ENCODE results near the gene SDK1. TPM values are rescaled to one million over a fixed set of nuclear protein-coding genes. Genes with fewer than 3 reads are reported as not detected.

The SDK1 gene
- total RNA-seq, 1 donor from 2014 or later = 37.6 TPM

- peaks cover 6% of the 10 kb centered on the region for H3K9me3 Mint-ChIP-seq (ENCODE audit: low read depth)
- TF ChIP-seq CTCF (IDR thresholded peaks at IDR 0.05; ENCODE audit: unreplicated experiment) = no peak
- no peak for DNase-seq (ENCODE audit: low spot score, unreplicated experiment)
- no peaks in the 10 kb centered on the region for H3K27me3 Mint-ChIP-seq
- H3K36me3 Mint-ChIP-seq (ENCODE audit: insufficient read depth) = peaks cover 5% of the 10 kb centered on the region
- no peak overlapping the region for H3K4me3 Mint-ChIP-seq (ENCODE audit: low read depth)
- no peak overlapping the region for H3K27ac Mint-ChIP-seq
- H3K4me1 Mint-ChIP-seq (ENCODE audit: low read depth) = peaks cover 7% of the 10 kb centered on the region
Observed at GRCh38 chr7:3481435-3481834, 180.4 kb downstream of the SDK1 start.

- Mint-ChIP-seq H3K36me3 (ENCODE audit: insufficient read depth) (peaks cover 5% of the 10 kb centered on the region), H3K4me3 (ENCODE audit: low read depth) (no peak overlapping the region), H3K27me3 (no peaks in the 10 kb centered on the region), H3K27ac (no peak overlapping the region), H3K4me1 (ENCODE audit: low read depth) (peaks cover 7% of the 10 kb centered on the region), H3K9me3 (ENCODE audit: low read depth) (peaks cover 6% of the 10 kb centered on the region)
- DNase-seq (ENCODE audit: low spot score, unreplicated experiment) = no peak
- TF ChIP-seq CTCF (IDR thresholded peaks at IDR 0.05; ENCODE audit: unreplicated experiment) = peak; percentile 72
Observed at GRCh38 chr7:3482147-3482921, 181.3 kb downstream of the SDK1 start.

GRCh38 chr7:3486841-3487240 lies 185.8 kb downstream of the SDK1 start:
- no peak for DNase-seq (ENCODE audit: low spot score, unreplicated experiment)
- no peak for TF ChIP-seq CTCF (IDR thresholded peaks at IDR 0.05; ENCODE audit: unreplicated experiment)
- Mint-ChIP-seq H3K27me3 (no peaks in the 10 kb centered on the region), H3K36me3 (ENCODE audit: insufficient read depth) (peaks cover 3% of the 10 kb centered on the region), H3K9me3 (ENCODE audit: low read depth) (peaks cover 10% of the 10 kb centered on the region), H3K4me3 (ENCODE audit: low read depth) (no peak overlapping the region), H3K4me1 (ENCODE audit: low read depth) (peaks cover 7% of the 10 kb centered on the region), H3K27ac (no peak overlapping the region)

GRCh38 chr7:3488829-3489228 lies 187.8 kb downstream of the SDK1 start:
- peaks cover 10% of the 10 kb centered on the region for H3K9me3 Mint-ChIP-seq (ENCODE audit: low read depth)
- H3K36me3 Mint-ChIP-seq (ENCODE audit: insufficient read depth) = peaks cover 3% of the 10 kb centered on the region
- H3K27me3 Mint-ChIP-seq = no peaks in the 10 kb centered on the region
- H3K4me1 Mint-ChIP-seq (ENCODE audit: low read depth) = peaks cover 7% of the 10 kb centered on the region
- no peak overlapping the region for H3K27ac Mint-ChIP-seq
- no peak for TF ChIP-seq CTCF (IDR thresholded peaks at IDR 0.05; ENCODE audit: unreplicated experiment)
- no peak overlapping the region for H3K4me3 Mint-ChIP-seq (ENCODE audit: low read depth)
- no peak for DNase-seq (ENCODE audit: low spot score, unreplicated experiment)

GRCh38 chr7:3493499-3493898 lies 192.4 kb downstream of the SDK1 start:
- no peak for DNase-seq (ENCODE audit: low spot score, unreplicated experiment)
- TF ChIP-seq CTCF (IDR thresholded peaks at IDR 0.05; ENCODE audit: unreplicated experiment) = no peak
- peaks cover 13% of the 10 kb centered on the region for H3K4me1 Mint-ChIP-seq (ENCODE audit: low read depth)
- peaks cover 4% of the 10 kb centered on the region for H3K9me3 Mint-ChIP-seq (ENCODE audit: low read depth)
- H3K4me3 Mint-ChIP-seq (ENCODE audit: low read depth) = no peak overlapping the region
- H3K36me3 Mint-ChIP-seq (ENCODE audit: insufficient read depth) = peaks cover under 1% of the 10 kb centered on the region
- H3K27me3 Mint-ChIP-seq = no peaks in the 10 kb centered on the region
- H3K27ac Mint-ChIP-seq = peak overlapping the region; percentile 84
